C4-2B (cell line): ENCODE measurements around the gene EPB41L3.

Experiments used
- ZFX ChIP-seq: fragments of 450-650 bp; IDR thresholded peaks from 2 replicates; pipeline ENCODE4 v1.6.1; 2017
- TF ChIP-seq, protein P1 (sequence below): fragments of 450-650 bp; conservative IDR thresholded peaks from 2 replicates; pipeline ENCODE4 v1.5.1; 2017; ENCODE audit warnings: mild to moderate bottlenecking

- TF ChIP-seq, protein P1, sequence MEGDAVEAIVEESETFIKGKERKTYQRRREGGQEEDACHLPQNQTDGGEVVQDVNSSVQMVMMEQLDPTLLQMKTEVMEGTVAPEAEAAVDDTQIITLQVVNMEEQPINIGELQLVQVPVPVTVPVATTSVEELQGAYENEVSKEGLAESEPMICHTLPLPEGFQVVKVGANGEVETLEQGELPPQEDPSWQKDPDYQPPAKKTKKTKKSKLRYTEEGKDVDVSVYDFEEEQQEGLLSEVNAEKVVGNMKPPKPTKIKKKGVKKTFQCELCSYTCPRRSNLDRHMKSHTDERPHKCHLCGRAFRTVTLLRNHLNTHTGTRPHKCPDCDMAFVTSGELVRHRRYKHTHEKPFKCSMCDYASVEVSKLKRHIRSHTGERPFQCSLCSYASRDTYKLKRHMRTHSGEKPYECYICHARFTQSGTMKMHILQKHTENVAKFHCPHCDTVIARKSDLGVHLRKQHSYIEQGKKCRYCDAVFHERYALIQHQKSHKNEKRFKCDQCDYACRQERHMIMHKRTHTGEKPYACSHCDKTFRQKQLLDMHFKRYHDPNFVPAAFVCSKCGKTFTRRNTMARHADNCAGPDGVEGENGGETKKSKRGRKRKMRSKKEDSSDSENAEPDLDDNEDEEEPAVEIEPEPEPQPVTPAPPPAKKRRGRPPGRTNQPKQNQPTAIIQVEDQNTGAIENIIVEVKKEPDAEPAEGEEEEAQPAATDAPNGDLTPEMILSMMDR: no peak
- TF ChIP-seq ZFX: no peak
Measured at GRCh38 chr18:5391409-5391808, 152.4 kb downstream of the EPB41L3 start.
